Small intestine (tissue), 7 donors: ENCODE measurements around the gene DCAF4. TPM values are rescaled to one million over a fixed set of nuclear protein-coding genes. Genes with fewer than 3 reads are reported as not detected.
"Not testable (repeated sequence)": the region's sequence is repeated elsewhere in the genome, so short reads cannot be mapped to it uniquely, and the experiment has no call there.

Source experiments
- DNase-seq, 2 donors: peaks; one replicate each; pipeline versions ENCODE4 v3.0.0 to v3.0.0-alpha.2; 2013
- FAIRE-seq: peaks from 2 replicates; lab custom pipeline; 2012; peaks lifted over from hg19 to GRCh38; lab: Jason Lieb, UNC
- H3K27ac ChIP-seq, 3 donors: one replicate each; pipeline ENCODE4 v1.5.1; 2013; ENCODE audit warnings: low read length in 2 of 3, mild to moderate bottlenecking in 2 of 3, control low read depth in 1 of 3, inconsistent platforms in 1 of 3, low read depth in 1 of 3, moderate library complexity in 1 of 3
- H3K27me3 ChIP-seq, 3 donors: one replicate each; pipeline ENCODE4 v1.6.1; 2013; ENCODE audit warnings: low read length in 3 of 3, inconsistent platforms in 1 of 3; ENCODE audit not compliant: control insufficient read depth in 3 of 3, insufficient read depth in 3 of 3
- H3K36me3 ChIP-seq, 3 donors: one replicate each; pipeline ENCODE4 v1.6.1; 2013; ENCODE audit warnings: low read length in 3 of 3, inconsistent platforms in 1 of 3, low read depth in 1 of 3, mild to moderate bottlenecking in 1 of 3, moderate library complexity in 1 of 3; ENCODE audit not compliant: control insufficient read depth in 3 of 3, insufficient read depth in 2 of 3
- H3K4me1 ChIP-seq, 3 donors: one replicate each; pipeline ENCODE4 v1.6.1; 2013; ENCODE audit warnings: low read length in 2 of 3, inconsistent platforms in 1 of 3, low read depth in 1 of 3, mild to moderate bottlenecking in 1 of 3, moderate library complexity in 1 of 3; ENCODE audit not compliant: control insufficient read depth in 3 of 3, insufficient read depth in 2 of 3
- H3K4me3 ChIP-seq, 3 donors: one replicate each; pipeline ENCODE4 v1.5.1; 2013; ENCODE audit warnings: low read length in 3 of 3, control low read depth in 1 of 3, inconsistent platforms in 1 of 3, low read depth in 1 of 3, mild to moderate bottlenecking in 1 of 3, moderate library complexity in 1 of 3
- H3K9me3 ChIP-seq, 2 donors: one replicate each; pipeline ENCODE4 v1.6.1; 2013; ENCODE audit warnings: low read depth in 1 of 2, low read length in 1 of 2; ENCODE audit not compliant: control insufficient read depth in 2 of 2, insufficient read depth in 1 of 2
- WGBS, 3 donors: extraction: QIAGEN DNeasy Blood & Tissue Kit; methylation state at CpG; one replicate each; pipeline ENCODE4 v1.1.7; 2013; 5-methylcytosine and 5-hydroxymethylcytosine counted together
- polyA plus RNA-seq, 4 donors: library from polyadenylated mRNA; stranded (reverse) in 3 of 4; unstranded in 1 of 4; fragments of 200-250 nt in 3 of 4; fragments of 120-200 nt in 1 of 4; gene quantifications; one replicate each; pipeline versions ENCODE4 v1.2.1 to v1.2.3, GENCODE V29; 2013
- donor health status: healthy with polysubstance abuse.
- donor health status: control.
- donor health status: control.
- donor health status: Bipolar disorder and iron deficiency.
- donor health status: healthy.

The DCAF4 gene
- polyA plus RNA-seq, 4 donors, result 4.6 to 16.8 (median 8.5) TPM

DNA sequence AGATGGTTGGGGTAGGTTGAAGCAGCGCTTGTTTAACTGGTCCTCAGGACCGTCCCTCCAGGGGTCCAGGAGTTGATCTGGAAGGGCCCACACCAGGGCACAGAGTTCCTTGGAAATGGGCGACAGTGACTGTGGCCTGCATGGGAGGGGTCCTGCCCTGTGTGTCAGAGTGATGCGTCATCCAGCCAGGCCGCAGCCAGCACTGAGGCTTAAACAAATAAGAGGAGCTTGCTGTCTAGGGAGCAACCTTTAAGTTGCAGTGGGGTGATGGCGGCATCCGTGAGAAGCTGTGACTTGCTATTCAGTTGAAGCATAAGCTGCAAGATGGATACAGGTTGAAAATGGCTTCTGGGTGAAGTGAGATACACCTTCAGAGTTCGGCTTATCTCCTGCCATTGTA, 20.2 kb downstream of the DCAF4 start:
- FAIRE-seq, result no peak
- Histone ChIP-seq H3K27ac (no peak overlapping the region), H3K27me3 (no peaks in the 10 kb centered on the region), H3K9me3 (no peaks in the 10 kb centered on the region), H3K4me1 (no peaks in the 10 kb centered on the region), H3K4me3 (no peak overlapping the region), H3K36me3 (peaks cover 5 to 58% (median 13%) of the 10 kb centered on the region in 3 donors)
- DNase-seq, result no peak
- WGBS, 3 donors, result 93 to 97% (median 94%) methylated on average over 8 of the region's 8 CpGs

DNA sequence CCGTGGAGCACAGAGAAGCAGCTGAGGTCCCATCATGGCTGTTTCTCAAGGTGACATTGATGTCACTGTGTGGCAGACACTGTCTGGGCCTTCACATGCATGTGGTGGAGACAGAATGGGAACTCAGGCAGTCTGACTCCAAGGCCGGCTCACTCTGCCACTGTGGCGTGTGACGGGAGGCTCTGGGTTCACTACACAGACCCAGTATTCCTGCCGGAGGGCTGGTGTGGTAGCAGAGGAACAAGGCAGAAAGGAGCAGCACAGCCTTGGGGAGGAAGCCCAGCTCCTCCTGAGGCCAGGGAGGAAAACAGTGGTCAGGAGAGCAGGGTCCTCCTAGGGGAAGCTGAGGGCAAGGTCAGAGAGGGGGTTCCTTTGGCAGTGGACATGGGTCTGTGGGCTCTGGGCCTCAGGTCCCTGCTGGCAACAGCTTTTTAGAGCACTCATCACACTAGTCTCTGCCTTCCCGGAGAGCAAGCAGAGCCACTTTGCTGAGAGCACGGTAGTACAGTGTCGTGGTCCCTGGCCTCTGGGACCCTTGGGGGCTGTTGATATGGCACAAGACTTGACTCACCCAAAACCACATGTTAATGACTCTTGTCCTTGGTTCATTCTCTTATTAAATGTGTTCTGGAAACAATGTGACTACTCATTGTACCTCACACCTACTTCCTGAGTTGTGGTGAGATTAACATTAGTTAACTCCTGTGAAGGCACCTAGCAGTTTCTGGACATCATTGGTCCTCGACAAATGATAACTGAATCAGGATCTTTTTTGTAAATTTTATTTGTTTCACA, 21.3 kb downstream of the DCAF4 start:
- H3K9me3 ChIP-seq, result no peaks in the 10 kb centered on the region
- peaks cover 5 to 56% (median 13%) of the 10 kb centered on the region in 3 donors for H3K36me3 ChIP-seq
- no peak overlapping the region for H3K4me3 ChIP-seq
- no peaks in the 10 kb centered on the region for H3K27me3 ChIP-seq
- FAIRE-seq (no peak), DNase-seq (no peak)
- 89 to 93% (median 89%) methylated on average over 9 of the region's 9 CpGs for WGBS, 3 donors
- no peaks in the 10 kb centered on the region for H3K4me1 ChIP-seq
- no peak overlapping the region for H3K27ac ChIP-seq

- no peaks in the 10 kb centered on the region for H3K9me3 ChIP-seq
- peaks cover 3 to 48% (median 13%) of the 10 kb centered on the region in 3 donors for H3K36me3 ChIP-seq
- FAIRE-seq (no peak), DNase-seq (peak; percentile 51 to 69)
- H3K27me3 ChIP-seq, result no peaks in the 10 kb centered on the region
- 41 to 42% (median 41%) methylated on average over 5 of the region's 5 CpGs for WGBS, 3 donors
- no peak overlapping the region for H3K4me3 ChIP-seq
- no peak overlapping the region for H3K27ac ChIP-seq
- no peaks in the 10 kb centered on the region for H3K4me1 ChIP-seq
Measured at GRCh38 chr14:72948481-72949138, 22.3 kb downstream of the DCAF4 start.

DNA sequence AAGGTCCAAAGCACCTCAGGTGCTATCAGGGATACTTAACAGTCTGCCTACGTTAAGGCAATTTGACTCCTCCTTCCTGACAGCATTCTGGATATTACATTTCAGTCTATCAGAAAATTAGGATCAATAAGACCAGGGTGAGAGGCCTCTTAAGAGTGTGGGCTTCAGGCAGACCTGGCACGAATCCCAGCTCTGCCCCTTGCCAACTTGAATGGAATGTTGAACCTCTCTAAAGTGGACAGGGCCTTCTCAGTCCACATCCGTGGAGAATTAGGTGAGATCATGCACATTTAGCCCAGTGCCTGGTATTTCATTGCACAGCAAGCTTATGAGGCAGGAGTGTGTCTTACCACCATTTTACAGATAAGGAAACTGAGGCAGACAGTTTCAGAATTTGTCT, 25.9 kb downstream of the DCAF4 start:
- Histone ChIP-seq H3K27ac (no peak overlapping the region), H3K36me3 (peaks cover under 1 to 46% (median 14%) of the 10 kb centered on the region in 3 donors), H3K4me1 (no peaks in the 10 kb centered on the region), H3K4me3 (no peak overlapping the region), H3K9me3 (no peaks in the 10 kb centered on the region), H3K27me3 (no peaks in the 10 kb centered on the region)
- FAIRE-seq (no peak), DNase-seq (no peak)
- WGBS, 3 donors, result 80 to 83% (median 82%) methylated on average over 3 of the region's 3 CpGs

DNA sequence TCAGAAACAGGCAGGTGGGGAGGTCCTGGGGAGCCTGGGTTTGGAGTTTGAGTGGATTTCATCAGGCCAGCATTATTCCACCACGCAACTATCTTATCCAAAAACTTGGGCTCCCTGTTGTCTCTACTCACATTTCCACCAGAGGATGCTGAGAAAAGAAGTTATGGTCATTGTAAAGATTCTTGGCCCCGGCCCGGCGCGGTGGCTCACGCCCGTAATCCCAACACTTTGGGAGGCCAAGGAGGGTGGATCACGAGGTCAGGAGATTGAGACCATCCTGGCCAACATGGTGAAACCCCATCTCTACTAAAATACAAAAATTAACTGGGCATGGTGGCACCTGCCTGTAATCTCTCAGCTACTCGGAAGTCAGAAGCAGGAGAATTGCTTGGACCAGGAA, 30.5 kb downstream of the DCAF4 start:
- H3K27me3 ChIP-seq, H3K9me3 ChIP-seq, H3K4me3 ChIP-seq, H3K27ac ChIP-seq, H3K4me1 ChIP-seq, FAIRE-seq, DNase-seq: not testable (repeated sequence)
- WGBS, 3 donors, result 94 to 98% (median 94%) methylated on average over 9 of the region's 9 CpGs
- H3K36me3 ChIP-seq, result peaks cover 4 to 68% (median 21%) of the 10 kb centered on the region in 3 donors

DNA sequence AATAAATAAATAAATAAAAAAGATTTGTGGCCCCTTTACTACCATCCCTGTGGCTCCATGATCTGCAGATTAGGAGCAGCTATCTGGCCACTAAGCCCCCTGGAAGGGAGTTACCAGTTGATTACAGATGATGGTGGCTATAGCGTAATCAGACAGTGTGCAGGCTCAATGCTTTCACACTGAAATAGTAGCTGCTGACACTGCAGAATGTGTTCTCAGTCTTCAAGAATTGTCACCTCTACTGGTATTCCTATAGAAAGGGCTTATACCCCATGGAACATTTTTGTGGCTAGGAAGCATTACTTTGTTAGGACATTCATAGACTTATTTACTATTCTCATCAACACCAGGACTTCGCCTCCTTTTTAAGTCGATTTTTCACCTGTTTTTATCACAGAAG, 30.9 kb downstream of the DCAF4 start:
- FAIRE-seq (no peak), DNase-seq (no peak)
- Histone ChIP-seq H3K4me3 (no peak overlapping the region), H3K27ac (no peak overlapping the region), H3K9me3 (no peaks in the 10 kb centered on the region), H3K4me1 (no peaks in the 10 kb centered on the region), H3K36me3 (peaks cover 4 to 68% (median 21%) of the 10 kb centered on the region in 3 donors), H3K27me3 (no peaks in the 10 kb centered on the region)
- 91 to 96% (median 95%) methylated on average over 3 of the region's 3 CpGs for WGBS, 3 donors

DNA sequence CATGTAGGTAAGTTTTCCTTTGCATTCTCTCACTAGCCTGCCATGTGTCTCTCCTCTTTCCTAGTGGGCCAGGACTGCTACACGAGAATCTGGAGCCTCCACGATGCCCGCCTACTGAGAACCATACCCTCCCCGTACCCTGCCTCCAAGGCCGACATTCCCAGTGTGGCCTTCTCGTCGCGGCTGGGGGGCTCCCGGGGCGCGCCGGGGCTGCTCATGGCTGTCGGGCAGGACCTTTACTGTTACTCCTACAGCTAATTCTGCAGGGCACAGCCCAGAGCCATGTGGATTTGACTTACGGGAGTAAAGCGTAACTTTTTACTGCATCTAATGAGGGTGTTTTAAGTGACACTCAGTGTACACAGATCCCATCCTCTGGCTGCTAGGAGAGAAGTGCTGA, 32.3 kb downstream of the DCAF4 start:
- Histone ChIP-seq H3K4me1 (no peaks in the 10 kb centered on the region), H3K27me3 (no peaks in the 10 kb centered on the region), H3K9me3 (no peaks in the 10 kb centered on the region), H3K4me3 (no peak overlapping the region), H3K27ac (no peak overlapping the region), H3K36me3 (peaks cover 4 to 65% (median 21%) of the 10 kb centered on the region in 3 donors)
- DNase-seq (no peak), FAIRE-seq (no peak)
- 95 to 97% (median 95%) methylated on average over 15 of the region's 15 CpGs for WGBS, 3 donors

- H3K27ac ChIP-seq, FAIRE-seq, H3K4me3 ChIP-seq, H3K4me1 ChIP-seq, DNase-seq, H3K9me3 ChIP-seq, H3K27me3 ChIP-seq: not testable (repeated sequence)
- 91 to 97% (median 96%) methylated on average over 4 of the region's 4 CpGs for WGBS, 3 donors
- H3K36me3 ChIP-seq, result peaks cover 4 to 54% (median 16%) of the 10 kb centered on the region in 3 donors
Measured at GRCh38 chr14:72961016-72961415, 34.8 kb downstream of the DCAF4 start.
